Embryonic facial prominence (tissue), 1 donor: ENCODE results near the gene IMPDH2.
A peak's percentile ranks its signal among the peaks of the same experiment; 100 is the strongest.
"Not testable (repeated sequence)": the region's sequence is repeated elsewhere in the genome, so short reads cannot be mapped to it uniquely, and the experiment has no call there.

Experiments
- DNase-seq: peaks from one replicate; pipeline ENCODE4 v3.0.0-alpha.2; 2016; ENCODE audit errors: extremely low spot score

The IMPDH2 gene

DNA sequence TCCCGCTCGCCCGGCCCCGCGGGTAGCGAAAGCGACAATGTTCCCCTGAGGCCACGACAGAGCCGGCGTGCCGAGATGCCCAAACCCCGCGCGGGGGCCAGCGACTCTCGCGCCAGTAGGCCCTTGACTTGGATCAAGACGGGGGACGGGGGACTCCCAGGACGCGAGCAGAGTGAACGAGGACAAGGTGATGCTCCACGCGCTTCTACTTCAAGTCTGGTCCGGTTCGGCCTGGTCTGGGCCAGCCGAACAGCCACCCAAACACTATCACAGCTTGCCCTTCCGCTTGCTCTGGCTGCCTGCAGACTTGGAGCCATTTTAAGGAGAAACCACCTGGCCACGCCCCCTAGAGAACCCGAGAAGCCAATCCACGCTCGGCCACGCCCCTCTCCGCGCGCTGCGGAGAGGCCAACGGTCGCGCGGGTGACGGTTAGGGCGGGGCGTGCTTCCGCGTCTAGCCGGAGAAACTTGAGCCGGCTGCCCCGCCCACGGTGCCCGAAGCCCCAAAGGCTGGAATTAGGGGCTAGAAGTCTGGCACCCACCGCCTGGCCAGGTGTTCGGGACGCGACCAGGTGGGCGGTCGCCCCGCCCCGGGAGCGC lies 7.9 kb downstream of the IMPDH2 start:
- peak; percentile 94 for DNase-seq

DNA sequence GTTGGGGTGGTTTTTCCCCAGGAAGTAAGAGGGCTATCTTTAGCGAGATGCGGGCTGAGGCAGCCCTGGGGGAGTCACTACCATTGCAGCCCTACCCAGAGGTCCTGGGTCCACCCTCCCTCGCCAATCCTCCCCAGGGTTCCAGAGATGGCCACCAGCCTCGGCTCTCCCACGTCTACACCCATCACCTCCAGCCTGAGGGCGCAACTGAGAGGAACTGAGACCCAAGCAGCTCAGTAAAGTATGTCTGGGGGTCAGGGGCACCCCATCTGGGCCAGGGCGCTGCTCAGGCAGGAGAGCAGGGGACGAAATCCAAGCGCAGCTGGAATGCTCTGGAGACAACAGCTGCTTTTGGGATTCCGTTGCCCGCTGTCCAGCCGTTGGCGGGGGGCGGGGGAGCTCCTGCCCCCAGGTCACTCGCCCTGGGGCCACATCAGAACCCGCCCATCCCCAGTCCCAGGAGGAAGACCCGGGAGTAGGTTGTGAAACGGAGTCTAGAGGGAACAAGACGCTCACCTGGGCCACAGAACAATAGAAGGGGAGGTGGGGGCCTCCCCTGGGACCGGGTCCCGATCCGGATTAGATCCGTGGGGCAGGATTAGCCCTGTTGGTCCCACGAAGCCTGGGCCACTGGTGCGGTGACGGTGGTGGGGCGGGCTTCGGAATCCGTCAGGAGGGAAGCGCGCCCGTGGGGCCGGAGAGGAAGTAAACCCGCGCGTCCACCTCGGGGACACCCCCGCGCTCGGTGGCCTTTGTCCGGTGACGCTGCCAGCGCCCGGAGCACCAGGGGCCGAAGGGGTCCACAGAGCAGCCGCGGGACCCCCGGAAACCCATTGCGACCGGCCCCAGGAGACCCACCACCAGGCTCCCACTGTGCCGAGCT lies 8.6 kb downstream of the IMPDH2 start:
- DNase-seq, result no peak

DNA sequence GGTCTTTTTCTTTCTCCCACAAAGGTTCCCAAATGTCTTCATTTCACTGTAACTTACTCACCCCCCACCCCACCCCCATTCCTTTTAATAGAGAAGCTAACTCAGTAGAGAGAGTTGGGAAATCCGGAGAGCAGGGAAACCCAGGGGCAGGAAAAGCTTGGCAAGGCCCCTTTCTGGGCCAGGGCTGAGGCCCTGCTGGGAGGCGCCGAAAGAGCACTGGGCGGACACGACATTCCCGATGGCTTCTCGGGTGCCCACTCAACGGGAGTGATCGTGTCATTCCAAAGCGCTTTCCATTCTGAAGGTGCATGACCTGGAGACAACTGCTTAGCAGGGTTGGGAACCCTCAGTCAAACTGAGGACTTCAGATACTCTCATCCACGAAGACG lies 9.3 kb downstream of the IMPDH2 start:
- DNase-seq, result no peak

DNA sequence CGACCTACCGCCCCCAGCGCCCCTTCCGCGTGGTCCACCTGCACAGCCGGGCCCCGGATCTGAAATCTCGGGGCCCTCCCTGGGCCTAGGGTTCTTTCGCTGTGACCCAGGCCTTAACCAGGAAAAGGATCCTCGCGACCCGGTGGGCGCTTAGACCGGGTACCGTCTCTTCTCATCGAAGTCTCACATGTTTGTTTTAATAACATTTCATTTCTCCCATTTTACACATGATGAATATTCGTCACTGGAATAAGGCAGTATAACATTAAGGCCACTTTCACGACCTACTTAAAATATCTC lies 10.5 kb downstream of the IMPDH2 start:
- DNase-seq, result no peak

DNA sequence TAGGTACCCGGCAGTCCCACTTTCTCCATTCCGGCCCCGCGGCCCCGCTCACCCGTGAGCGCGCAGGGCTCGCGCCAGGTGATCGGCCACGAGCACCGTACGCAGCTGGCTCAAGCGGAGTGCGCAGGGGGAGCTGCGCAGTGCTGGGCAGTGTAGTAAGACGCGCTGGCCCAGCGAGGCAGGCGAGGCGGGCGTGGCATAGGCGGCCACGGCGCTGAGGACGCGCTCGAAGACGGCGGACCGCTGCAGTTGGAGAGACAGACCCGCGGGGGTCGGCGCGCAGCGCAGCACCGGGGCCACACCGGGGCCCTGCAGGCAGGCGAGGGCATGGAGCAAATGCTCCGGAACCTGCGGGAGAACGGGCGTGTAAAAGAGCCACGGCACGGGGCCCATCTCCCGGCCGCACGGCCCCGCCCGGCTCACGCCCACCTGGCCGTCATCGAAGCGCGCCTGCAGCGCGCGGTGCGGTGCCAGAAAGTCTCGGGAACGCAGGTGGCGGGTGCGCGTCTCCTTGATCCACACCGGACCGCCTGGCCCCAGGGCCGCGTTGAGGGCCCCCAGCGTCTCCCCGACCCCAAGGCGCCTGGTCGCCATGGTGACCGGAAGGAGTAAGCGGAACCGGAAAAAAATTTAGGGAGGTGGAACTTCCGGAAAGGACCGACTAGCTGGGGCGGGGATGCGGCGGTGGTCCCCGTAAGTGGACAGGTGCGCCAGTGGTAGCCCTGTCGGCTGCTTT lies 11.1 kb downstream of the IMPDH2 start, which contains the start of gene DALRD3:
TSS of gene DALRD3 (minus strand) at position 610 of the 736 bp plus-strand sequence. CDS start at position 594, 16 bp downstream.
- DNase-seq, result no peak

DNA sequence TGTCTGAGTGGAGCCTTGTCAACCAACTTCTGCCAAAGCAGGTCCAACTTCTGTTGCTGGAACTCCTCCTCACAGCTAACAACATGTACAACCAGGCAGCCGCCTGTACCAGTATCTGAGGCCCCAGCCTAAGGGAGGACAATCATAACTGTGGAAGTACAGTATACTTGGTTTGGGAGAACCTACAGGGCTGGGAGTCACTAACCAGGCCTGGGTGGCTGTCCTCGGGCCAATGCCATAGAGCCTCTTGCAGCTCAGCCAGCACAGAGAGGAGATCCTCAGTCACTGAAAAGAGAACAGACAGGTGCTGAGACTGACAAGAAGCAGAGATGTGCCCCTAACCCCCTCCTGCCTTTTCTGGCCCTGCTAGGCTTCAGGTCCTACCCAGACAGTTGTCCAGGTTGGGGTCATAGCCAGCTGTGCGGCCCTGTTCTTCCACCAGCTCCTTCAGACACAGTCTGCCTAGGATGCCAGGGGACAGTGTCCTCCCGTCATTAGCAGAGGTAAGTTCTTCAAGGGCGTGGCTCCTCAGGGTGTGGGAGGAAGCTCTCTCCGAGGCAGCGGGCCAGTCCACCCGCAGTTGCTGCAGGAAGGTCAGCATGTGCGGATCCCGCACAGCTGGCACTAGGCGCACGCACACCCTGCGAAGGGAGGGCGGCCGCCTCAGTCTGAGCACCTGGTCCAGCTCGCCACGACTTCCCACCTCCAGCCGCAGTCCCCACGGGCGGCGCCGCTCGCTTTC lies 11.8 kb downstream of the IMPDH2 start:
- DNase-seq, result no peak

DNA sequence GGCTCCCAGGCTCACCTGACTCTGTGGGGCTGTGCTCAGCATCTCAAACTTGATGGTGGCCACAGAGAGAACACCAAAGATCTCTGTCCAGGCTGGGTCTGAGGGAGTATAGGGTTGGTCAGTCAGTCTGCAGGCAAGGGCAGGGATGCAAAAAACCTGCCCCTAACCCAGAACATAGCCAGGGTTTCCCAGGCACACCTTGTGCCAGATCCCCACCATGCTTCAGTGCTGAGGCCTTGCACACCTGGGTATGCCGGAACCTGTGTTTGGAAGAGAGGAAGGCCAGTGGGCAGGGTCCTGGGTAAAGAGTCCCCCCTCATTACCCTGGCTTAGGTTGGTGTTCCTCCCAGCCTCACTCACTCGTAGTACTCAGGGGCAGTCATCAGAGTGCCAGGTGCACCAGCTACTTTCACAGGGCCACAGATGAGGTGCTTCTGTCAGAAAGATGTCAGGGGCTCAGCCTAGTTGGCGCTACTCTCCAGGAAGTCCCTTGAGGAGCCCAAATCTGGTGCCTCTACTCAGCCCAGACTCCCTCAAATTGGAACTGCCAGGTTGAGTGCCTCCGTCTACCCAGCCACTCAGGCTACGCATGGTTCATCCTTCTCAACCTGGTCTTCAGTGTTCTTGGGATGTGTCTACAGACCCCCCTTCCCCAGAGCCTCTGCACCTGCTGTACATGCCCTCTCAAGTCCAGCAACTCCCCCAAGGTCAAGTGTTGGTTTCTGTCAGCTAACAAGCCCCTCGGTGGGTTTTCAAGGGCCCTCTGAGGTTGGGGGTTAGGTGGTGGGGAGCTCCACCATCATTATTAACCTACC lies 12.6 kb downstream of the IMPDH2 start:
- DNase-seq, result no peak

DNA sequence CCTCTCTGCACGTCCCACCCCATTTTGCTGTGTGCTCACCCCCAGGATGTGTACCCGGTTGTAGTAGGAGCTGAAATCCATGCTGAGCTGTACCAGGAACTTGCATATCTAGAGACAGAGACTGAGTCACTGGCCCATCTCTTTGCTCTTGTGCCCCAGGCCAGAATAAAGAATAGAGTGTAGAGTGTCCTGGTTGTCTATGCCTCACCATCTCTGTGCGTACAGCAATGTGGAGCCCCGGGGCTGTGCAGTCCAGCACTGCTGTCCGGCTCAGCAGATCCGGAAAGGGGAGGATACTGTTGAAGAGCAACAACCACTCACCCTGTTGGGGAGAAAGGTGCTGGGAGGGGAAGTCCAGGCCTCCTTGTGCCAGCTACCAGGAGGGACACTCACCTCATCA lies 13.4 kb downstream of the IMPDH2 start:
- DNase-seq, result no peak

DNA sequence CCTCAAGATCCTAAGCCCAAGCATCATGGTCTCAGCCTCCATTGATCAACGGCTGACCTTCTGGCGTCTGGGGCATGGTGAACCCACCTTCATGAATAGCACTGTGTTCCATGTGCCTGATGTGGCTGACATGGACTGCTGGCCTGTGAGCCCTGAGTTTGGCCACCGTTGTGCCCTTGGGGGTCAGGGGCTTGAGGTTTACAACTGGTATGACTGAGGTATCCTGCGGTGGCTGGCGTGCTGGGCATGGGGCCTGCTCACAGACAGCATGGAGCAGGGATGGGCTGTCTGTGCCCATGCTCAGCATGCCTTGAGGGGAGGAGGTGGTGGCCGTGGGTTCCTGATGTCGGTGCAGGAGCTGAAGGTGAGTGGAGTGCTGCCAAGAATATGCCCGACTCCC lies 14.1 kb downstream of the IMPDH2 start:
- no peak for DNase-seq

DNA sequence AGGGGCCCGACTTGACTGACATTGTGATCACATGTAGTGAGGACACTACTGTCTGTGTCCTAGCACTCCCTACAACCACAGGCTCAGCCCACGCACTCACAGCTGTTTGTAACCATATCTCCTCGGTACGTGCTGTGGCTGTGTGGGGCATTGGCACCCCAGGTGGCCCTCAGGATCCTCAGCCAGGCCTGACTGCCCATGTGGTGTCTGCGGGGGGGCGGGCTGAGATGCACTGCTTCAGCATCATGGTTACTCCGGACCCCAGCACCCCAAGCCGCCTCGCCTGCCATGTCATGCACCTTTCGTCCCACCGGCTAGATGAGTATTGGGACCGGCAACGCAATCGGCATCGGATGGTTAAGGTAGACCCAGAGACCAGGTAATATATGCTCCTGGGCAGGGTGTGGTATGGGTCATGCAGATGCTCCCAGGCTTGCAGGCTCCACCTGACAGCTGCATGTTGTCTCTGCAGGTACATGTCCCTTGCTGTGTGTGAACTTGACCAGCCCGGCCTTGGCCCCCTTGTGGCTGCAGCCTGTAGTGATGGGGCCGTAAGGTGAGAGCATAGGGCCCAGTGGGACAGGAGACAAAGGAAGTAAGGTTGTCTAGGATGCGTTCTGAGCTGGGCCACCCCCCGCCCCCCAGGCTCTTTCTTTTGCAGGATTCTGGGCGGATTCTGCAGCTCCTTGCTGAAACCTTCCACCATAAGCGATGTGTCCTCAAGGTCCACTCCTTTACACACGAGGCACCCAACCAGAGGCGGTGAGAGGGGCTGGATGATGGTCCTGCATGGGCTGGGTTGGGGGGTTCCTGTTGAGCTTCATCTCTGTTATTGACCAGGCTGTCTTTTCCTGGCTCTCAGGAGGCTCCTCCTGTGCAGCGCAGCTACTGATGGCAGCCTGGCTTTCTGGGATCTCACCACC lies 15.2 kb downstream of the IMPDH2 start:
- no peak for DNase-seq

DNA sequence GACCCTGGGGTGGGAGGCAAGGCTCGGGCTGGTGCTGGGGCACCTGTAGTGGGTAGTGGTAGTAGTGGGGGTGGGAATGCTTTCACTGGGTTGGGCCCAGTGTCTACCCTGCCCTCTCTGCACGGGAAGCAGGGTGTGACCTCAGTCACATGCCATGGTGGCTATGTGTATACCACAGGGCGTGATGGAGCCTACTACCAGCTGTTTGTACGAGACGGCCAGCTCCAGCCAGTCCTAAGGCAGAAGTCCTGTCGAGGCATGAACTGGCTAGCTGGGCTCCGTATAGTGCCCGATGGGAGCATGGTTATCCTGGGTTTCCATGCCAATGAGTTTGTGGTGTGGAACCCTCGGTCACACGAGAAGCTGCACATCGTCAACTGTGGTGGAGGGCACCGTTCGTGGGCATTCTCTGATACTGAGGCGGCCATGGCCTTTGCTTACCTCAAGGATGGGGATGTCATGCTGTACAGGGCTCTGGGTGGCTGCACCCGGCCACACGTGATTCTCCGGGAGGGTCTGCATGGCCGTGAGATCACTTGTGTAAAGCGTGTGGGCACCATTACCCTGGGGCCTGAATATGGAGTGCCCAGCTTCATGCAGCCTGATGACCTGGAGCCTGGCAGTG lies 16.0 kb downstream of the IMPDH2 start:
- no peak for DNase-seq

DNA sequence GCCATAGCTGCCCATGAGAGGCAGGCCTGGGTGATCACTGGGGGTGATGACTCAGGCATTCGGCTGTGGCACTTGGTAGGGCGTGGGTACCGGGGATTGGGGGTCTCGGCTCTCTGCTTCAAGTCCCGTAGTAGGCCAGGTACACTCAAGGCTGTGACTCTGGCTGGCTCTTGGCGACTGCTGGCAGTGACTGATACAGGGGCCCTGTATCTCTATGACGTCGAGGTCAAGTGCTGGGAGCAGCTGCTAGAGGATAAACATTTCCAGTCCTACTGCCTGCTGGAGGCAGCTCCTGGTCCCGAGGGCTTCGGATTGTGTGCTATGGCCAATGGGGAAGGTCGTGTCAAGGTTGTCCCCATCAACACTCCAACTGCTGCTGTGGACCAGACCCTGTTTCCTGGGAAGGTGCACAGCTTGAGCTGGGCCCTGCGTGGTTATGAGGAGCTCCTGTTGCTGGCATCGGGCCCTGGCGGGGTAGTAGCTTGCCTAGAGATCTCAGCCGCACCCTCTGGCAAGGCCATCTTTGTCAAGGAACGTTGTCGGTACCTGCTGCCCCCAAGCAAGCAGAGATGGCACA lies 16.7 kb downstream of the IMPDH2 start:
- no peak for DNase-seq

DNA sequence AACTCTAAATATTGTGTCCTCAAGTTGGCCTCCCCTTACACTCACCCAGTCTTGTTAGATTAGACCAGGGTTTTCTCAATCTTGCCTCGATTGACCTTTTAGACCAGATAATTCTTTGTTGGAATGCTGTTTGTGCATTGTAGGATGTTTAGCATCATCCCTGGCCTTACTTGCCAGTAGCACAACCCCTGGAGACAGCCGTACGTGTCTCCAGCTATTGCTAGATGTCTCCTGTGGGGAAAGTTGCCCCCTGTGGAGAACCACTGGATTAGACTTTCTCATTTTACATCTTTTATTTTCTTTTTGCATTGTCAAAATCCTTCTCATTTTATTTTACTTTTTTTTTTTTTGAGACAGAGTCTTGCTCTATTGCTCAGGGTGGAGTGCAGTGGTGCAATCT lies 19.8 kb downstream of the IMPDH2 start:
- no peak for DNase-seq

DNA sequence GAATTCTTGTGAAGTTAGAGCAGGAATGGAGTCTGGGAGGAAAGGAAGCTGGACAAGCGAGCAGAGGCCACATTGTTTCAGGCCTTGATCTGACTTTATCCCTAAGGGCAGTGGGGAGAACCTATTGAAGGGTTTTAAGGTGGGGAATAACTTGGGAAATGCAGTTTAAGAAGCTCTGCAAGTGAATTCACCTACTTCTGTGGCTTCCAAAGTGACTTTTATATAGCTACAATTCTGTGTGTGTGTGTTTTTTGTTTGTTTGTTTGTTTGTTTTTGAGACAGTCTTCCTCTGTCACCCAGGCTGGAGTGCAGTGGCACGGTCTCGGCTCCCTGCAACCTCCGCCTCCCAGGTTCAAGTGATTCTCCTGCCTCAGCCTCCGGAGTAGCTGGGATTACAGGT lies 20.6 kb downstream of the IMPDH2 start:
- not testable (repeated sequence) for DNase-seq

DNA sequence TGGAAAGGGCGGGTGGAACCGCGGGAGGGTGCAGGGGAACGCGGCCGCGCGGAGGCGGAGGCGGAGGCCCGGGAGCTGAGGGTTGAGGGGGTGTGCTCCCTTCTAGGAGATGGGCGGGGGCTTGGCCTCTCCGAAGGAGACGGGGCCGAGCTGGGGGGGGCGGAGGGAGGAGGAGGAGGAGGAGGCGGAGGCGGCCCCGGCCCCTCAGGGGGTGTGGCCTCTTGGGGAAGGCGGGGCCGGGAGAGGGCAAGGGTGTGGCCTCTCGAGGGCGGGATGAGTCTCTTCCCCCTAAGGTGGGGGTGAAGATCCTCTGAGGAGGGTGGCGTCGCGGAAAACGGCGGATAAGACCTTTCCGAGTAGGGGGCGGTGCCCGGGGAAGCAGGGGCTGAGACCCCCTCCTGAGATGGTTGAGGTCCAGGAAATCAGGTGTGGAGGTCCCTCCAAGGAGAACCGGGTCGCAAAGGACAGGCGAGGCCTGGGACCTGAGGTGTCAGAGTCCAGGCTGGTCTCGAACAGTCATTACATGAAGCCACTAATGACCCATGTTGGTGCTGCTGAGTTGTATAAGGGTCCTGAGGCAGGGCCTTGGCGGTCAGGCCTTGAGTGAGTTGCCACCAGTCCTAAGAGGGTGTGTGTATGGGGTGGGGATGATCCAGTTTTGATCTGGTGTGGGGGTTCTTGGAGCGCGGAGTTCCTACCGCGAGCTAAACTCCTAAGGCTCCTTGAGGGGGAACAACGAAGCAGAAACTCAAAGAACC lies 21.2 kb downstream of the IMPDH2 start:
- peak; percentile 65 for DNase-seq

DNA sequence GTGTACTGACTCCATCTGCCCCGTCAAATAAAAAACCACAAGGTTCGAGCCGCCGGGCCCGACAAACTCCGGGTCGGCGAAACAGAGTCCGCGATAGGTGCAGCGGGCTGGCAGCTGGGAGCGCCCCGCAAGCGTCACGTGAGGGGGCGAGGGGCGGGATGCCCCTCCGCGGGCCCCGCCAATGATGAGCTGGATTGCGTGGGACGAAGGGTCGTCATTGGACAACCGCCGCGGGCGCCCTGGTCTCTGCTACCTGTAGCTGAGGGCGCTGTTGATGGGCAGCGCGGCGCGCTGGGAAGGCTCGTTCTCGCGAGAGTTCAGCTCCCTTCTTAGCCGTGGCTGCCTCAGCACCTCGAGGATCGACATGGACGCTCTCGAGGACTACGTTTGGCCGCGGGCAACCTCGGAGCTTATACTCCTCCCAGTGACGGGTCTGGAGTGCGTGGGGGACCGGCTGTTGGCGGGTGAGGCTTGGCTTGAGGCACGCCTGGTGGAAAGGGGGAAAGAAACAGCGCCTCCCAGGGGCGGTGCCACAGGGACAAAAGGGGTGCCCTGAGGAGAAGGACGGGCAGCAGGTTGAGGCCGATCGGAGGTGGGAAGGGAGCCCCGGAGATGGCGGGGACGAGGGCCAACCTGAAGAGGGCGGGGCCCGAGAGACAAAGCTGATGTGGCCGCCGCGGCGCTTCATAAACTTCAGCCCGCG lies 22.0 kb downstream of the IMPDH2 start, which contains the start of gene WDR6:
TSS of gene WDR6 (plus strand) at position 324 of the 703 bp plus-strand sequence. CDS start at position 365, 41 bp downstream.
- peak; percentile 92 for DNase-seq

DNA sequence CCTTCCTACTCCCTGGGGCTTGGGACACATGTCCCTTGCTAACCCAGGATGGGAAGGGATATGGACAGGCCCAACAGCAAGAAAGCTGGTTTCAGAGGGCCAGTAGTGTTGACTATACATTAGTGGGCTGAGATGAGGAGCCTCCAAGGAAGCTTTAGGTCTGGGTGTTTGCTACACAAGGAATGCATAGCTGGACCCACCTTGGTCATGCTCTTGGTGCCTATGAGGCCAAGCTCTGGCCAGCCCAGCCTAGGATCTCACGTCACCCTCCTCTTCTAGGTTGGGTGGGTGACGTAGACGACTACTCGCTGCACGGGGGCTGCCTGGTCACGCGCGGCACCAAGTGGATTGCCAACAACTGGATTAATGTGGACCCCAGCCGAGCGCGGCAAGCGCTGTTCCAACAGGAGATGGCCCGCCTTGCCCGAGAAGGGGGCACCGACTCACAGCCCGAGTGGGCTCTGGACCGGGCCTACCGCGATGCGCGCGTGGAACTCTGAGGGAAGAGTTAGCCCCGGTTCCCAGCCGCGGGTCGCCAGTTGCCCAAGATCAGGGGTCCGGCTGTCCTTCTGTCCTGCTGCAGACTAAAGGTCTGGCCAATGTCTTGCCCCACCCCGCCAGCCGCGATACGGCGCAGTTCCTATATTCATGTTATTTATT lies 22.7 kb downstream of the IMPDH2 start:
- DNase-seq, result no peak
